GM13977 (cell line): Measurements from ENCODE around the gene UXT.

ENCODE experiments used
- DNase-seq: peaks from one replicate; pipeline ENCODE4 v3.0.0; 2012; ENCODE audit warnings: low spot score
- CTCF ChIP-seq: IDR thresholded peaks from 2 replicates; pipeline ENCODE4 v1.5.1; 2012; ENCODE audit warnings: mild to moderate bottlenecking, control low read depth; ENCODE audit not compliant: insufficient read depth; ENCODE audit errors: extremely low read depth, missing control alignments
- in situ Hi-C: fragments of 300-500 bp; cut with MboI; formaldehyde crosslinking; loops from one replicate; pipeline ENCODE4 v1.12.0; 2022; ENCODE audit warnings: low sequenced_read_pairs, low pct_unique_long_range_greater_than_20kb, mixed read lengths, inconsistent platforms; ENCODE audit not compliant: unreplicated experiment

UXT gene

GRCh38 chrX:47658684-47659420 is at the start of gene UXT:
TSS of gene UXT (minus strand) at chrX:47659180. CDS start at chrX:47658927, 253 bp downstream.
- TF ChIP-seq CTCF = no peak
- in situ Hi-C loops = no loop called here
- DNase-seq = peak; percentile 82

- no peak for TF ChIP-seq CTCF
- in situ Hi-C loops = no loop called here
- no peak for DNase-seq
Measured at GRCh38 chrX:47707031-47707780, 48.2 kb upstream of the UXT start.

- DNase-seq = no peak
- TF ChIP-seq CTCF = no peak
- in situ Hi-C loops = no loop called here
Measured at GRCh38 chrX:47706575-47706974, 47.6 kb upstream of the UXT start.

- no peak for DNase-seq
- no peak for TF ChIP-seq CTCF
- in situ Hi-C loops = no loop called here
Measured at GRCh38 chrX:47704736-47705135, 45.8 kb upstream of the UXT start.

GRCh38 chrX:47697181-47697580 is 38.2 kb upstream of the UXT start:
- TF ChIP-seq CTCF = no peak
- in situ Hi-C loops = no loop called here
- DNase-seq = no peak

GRCh38 chrX:47690175-47690574 is 31.2 kb upstream of the UXT start:
- in situ Hi-C loops = no loop called here
- no peak for DNase-seq
- no peak for TF ChIP-seq CTCF
